Myocyte (in vitro differentiated cells): ENCODE measurements around the gene PIK3AP1. TPM values are rescaled to one million over a fixed set of nuclear protein-coding genes. Genes with fewer than 3 reads are reported as not detected.
"Not testable (repeated sequence)": the region's sequence is repeated elsewhere in the genome, so short reads cannot be mapped to it uniquely, and the experiment has no call there.

Source experiments
- DNase-seq: peaks from one replicate; pipeline ENCODE4 v3.0.0-alpha.2; 2012; ENCODE audit warnings: low read depth
- total RNA-seq: library from RNA; depleted of rRNA; stranded (reverse); fragments of >200 nt; gene quantifications from 2 replicates; pipeline ENCODE4 v1.2.3, GENCODE V29; 2014

The PIK3AP1 gene
- total RNA-seq, 1 donor from 2014 or later: 0.29 TPM

DNA sequence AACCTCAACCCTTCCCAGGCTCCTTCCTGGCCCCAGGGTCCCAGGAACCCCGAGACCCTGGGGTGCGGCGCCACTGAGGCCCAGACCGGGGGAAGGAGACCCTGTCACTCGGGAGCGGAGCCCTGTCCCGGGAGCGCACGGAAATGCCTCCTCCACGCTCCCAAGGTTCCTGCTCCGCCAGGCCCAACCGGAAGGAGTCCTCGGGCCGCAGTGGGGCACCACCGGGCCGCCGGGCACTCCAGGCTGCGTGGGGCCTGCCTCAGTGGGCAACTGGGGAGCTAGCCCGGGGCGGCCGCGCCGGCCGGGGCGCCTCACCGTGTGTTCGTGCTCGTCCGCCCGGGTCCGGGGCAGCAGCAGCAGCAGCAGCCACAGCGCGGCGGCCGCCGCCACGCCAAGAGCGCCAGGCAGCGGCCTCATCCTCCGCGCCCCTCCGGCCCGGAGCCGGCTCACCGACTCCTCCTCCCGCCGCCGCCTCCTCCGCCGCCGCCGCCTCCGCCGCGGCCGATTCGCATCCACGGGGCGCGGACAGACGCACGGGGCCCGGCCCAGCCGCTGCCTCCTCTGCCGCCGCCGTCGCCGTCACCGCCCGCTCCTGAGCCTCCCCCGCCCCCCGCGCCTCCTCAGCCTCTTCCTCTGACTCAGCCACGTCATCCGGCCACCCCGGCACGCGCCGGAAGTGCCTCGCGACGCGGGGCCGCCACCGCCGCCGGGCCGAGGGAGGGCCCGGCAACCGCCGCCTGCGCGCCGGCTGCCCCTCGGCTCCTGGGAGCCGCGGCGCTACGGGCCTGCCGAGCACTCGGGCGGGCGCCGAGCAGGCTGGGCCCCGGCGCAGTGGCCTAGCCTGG lies 133.7 kb downstream of the PIK3AP1 start, which contains the start of gene TM9SF3:
TM9SF3 (minus strand) TSS at position 594 of the 845 bp plus-strand sequence; CDS start at position 417, 177 bp downstream.
- DNase-seq: peak; percentile 93

- DNase-seq: no peak
Observed at GRCh38 chr10:96585736-96586418, 134.4 kb downstream of the PIK3AP1 start.

DNA sequence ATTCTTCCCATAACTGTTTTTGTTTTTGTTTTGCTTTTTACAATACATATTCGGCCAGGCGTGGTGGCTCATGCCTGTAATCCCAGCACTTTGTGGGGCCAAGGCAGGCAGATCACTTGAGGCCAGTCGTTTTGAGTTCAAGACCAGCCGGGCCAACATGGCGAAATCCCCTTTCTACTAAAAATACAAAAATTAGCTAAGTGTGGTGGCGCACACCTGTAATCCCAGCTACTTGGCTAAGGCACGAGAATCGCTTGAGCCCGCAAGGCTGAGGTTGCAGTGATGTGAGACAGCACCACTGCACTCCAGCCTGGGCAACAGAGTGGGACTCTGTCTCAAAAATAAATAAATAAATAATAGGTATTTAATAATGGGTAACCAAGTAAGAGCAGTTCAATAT lies 135.8 kb downstream of the PIK3AP1 start:
- DNase-seq: no peak

DNA sequence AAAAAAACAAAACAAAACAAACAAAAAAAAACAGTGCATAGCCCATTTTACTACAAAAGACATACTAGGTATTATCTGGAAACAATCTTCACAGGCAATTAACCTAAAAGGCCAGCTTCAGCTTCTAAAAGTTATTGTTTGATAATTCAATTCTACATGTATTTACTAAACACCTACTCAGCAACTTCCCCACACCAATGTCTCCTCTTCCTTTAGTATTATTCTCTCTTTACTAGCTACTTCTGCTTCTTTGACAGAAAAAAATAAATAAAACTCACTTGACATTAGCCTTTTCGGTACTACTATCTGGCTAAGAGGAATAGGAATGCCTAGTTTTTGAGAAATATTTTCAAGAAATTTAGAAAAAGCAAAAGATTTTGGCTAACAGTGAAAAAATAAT lies 136.3 kb downstream of the PIK3AP1 start:
- no peak for DNase-seq

GRCh38 chr10:96579133-96579532 lies 141.2 kb downstream of the PIK3AP1 start:
- no peak for DNase-seq

DNA sequence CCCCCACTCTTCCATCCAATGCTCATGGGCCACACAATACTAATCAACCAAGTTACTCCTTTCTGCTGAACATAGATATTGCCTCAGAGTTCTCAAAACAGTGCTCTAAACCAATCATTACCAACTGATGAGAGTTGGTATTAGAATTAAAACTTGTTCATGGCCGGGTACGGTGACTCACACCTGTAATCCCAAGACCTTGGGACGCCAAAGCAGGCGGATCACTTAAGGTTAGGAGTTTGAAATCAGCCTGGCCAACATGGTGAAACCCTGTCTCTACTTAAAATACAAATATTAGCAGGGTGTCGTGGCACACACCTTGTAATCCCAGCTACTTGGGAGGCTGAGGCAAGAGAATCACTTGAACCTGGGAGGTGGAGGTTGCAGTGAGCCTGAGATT lies 141.7 kb downstream of the PIK3AP1 start:
- DNase-seq: no peak

DNA sequence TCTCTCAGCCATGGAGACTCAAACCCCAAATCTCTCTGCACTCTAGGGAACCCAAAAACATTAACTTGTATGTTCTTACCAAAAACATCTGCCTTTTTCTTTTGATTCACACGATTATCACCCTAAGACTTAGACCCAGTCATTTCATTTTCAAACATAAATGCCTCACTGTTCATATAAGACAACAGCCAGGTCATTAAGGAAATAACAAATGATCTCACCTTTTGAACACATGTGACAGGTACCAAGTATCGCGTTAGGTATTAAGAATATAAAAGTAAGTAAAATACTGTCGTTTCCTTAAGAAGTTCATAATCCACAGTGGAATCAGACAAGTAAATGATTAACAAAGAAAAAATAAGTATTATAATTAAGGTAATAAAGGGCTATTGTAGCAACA lies 142.3 kb downstream of the PIK3AP1 start:
- no peak for DNase-seq

GRCh38 chr10:96577069-96577468 lies 143.2 kb downstream of the PIK3AP1 start:
- no peak for DNase-seq

GRCh38 chr10:96576277-96576980 lies 143.9 kb downstream of the PIK3AP1 start:
- DNase-seq: no peak

DNA sequence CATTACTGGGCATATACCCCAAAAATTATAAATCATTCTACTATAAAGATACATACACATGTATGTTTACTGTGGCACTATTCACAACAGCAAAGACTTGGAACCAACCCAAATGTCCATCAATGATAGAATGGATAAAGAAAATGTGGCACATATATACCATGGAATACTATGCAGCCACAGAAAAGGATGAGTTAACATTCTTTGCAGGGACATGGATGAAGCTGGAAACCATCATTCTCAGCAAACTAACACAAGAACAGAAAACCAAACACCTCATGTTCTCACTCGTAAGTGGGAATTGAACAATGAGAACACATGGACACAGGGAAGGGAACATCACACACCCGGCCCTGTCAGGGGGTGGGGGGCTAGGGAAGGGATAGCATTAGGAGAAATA lies 145.8 kb downstream of the PIK3AP1 start:
- DNase-seq: not testable (repeated sequence)

DNA sequence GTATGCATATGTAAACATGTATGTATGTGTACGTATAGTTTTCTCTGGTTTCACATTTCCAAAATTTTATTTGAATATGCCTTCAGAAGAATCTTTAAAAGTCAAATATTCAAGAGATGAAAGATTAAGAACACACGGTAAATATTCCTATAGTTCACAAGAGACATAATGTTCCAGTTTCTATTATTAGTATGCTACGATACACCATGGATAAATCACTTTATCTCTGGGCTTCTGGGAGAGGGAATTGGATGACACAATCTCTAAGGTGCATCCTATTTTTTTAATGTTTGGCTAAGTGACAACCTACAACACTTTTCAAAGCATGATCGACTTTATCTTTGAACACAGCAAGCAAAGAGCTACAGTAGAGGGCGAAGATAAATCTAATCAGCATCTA lies 147.3 kb downstream of the PIK3AP1 start:
- DNase-seq: no peak

GRCh38 chr10:96570983-96571964 lies 149.0 kb downstream of the PIK3AP1 start:
- DNase-seq: no peak

- no peak for DNase-seq
Observed at GRCh38 chr10:96570511-96570910, 149.8 kb downstream of the PIK3AP1 start.

- no peak for DNase-seq
Observed at GRCh38 chr10:96568402-96568801, 151.9 kb downstream of the PIK3AP1 start.

DNA sequence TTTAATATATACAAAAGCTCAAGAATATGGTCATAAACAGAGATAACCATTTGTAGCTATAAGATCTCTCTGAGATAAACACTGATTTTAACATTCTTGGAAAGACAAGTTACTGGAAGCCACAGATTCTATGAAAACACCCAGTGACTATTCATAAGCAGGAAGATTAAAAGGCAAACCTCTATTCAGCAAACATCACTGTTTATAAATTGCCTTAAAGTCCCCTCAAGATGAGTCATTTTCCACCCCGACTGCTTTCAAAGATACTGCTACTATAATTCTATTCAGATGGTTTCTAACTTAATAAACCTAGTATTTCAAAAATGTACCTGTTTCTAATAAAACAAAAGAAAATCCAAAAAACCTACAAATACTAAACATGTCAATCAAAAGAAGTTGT lies 154.5 kb downstream of the PIK3AP1 start:
- peak; percentile 31 for DNase-seq

DNA sequence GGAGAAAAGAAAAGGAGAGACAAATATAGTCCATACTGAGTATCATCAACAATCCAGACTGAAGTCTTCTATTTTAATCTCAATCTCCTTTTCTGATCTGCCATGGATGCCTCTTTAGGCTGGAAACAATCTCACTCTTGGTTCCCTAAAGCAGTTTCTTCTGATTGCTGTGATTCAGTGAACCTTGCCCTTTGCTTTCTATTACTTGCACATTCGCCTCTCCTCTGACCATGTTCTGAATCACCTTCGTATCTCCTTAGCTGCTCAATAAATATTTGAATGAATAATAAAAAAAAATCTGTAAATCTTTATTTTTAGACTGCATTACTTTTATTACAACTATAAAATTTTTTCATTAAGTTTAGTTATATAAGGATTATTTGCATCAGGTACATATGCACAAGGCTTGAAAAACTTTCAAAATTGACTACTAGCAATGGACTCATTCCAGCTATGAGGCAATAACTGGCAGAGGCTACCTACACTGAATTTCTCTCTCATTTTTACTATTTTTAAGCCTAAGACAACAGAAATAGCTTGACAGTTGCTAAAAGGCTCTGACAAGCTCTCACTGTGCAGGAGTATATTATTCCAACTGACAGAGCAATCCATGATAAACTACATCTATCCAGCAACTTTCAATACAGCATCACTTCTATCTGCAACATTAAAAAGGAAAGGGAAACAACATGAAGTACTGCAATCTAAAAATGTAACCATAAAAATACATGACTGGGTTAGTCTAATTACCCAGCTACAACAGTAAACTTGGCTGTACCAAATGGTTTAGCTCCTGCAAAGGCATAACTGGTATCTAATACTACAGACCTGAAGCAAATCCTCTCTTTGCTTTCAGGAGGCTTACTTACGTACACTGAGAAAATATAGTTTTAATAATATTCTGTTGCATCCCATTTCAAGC lies 159.1 kb downstream of the PIK3AP1 start:
- DNase-seq: no peak

- DNase-seq: no peak
Observed at GRCh38 chr10:96560489-96560888, 159.8 kb downstream of the PIK3AP1 start.

DNA sequence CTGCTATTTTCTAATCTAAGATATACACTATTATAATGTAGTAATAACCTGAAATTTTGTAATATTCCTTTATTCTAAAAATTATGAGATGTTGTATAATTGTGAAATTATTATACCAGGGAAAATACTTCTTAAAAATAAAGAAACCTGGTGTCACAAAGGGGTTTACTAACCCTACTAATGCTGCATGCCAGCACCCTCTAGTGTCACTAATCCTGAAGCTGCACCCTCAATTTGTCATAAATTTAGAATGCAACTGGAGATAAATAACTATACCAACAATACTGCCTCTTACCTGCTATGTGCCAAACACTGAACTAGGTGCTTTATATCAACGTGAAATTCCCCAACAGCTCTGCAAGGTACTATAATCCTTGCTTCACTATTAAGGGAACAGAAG lies 164.3 kb downstream of the PIK3AP1 start:
- peak; percentile 11 for DNase-seq

GRCh38 chr10:96555330-96555729 lies 165.0 kb downstream of the PIK3AP1 start:
- no peak for DNase-seq

DNA sequence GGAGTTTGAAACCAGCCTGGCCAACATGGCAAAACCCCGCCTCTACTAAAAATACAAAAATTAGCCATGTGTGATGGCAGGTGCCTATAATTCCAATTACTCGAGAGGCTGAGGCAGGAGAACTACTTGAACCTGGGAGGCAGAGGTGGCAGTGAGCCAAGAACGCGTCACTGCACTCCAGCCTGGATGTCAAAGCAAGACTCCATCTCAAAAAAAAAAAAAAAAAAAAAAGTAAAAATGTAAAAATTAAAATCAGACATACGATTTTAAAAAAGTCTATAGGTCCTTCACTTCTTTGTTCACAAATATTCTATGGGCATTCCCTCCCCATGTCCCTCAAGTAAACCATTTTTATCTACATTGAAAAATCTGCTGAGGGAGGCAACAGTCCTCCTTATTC lies 171.7 kb downstream of the PIK3AP1 start:
- peak; percentile 5 for DNase-seq
